ENCODE data around the gene YJEFN3. TPM values are rescaled to one million over a fixed set of nuclear protein-coding genes. Genes with fewer than 3 reads are reported as not detected.
A peak's percentile ranks its signal among the peaks of the same experiment; 100 is the strongest.

Gene YJEFN3, protein sequence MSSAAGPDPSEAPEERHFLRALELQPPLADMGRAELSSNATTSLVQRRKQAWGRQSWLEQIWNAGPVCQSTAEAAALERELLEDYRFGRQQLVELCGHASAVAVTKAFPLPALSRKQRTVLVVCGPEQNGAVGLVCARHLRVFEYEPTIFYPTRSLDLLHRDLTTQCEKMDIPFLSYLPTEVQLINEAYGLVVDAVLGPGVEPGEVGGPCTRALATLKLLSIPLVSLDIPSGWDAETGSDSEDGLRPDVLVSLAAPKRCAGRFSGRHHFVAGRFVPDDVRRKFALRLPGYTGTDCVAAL
- total RNA-seq = 10 to 100 TPM in 1 of 8 experiments, 1 to 10 TPM in 7; 1.1 to 10.6 (median 4.2) TPM

DNA sequence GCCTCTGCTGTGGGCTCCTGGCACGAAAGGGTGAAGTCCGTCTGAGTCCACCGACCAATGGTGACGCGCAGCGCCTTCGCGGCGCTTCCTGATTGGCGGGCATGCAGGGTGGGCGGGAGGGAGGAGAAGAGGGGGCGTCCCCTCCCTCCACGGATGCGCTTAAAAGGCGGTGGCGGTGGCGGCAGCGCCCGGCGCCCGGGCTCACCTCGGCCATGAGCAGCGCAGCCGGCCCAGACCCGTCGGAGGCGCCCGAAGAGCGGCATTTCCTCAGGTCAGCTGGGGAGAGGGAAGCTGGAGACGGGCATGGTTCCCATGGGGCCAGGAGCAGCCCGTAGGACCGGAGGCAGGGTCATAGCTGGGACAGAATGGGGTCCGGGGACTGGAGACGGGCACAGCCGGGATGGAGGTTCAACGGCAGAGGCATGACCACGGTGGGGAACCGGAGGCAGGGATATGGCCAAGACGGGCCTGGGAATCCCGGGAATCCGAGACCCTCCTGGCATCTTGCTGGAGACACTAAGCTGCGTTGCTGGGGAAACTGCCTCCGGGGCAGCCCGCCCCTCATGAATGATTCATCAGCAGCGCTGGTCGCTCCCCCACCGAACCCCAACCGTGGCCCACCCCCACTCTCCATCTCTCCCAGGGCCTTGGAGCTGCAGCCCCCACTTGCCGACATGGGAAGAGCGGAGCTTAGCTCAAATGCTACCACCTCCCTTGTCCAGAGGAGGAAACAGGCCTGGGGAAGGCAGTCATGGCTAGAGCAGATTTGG, at the start of gene YJEFN3:
Gene YJEFN3, plus strand, starts transcription at position 191 of the 770 bp plus-strand sequence. Its CDS starts 22 bp downstream, at position 213.
- ATAC-seq (replicated peaks in 6 of 8) = peak in 3 of 8 experiments; percentile 22 to 47 (median 35)
- in situ Hi-C loops (cut with MboI; ENCODE audit: low pct_unique_long_range_greater_than_20kb in 2 of 9, low sequenced_read_pairs in 9 of 9, unreplicated experiment in 9 of 9) = loop anchor here in 4 of 9 experiments (10.0 to 25.0 kb wide), 2 partner anchors 108 to 116 kb away; partner anchors contain the start of genes GMIP (in 4 of the 4) and LPAR2 (in 3 of the 4)

DNA sequence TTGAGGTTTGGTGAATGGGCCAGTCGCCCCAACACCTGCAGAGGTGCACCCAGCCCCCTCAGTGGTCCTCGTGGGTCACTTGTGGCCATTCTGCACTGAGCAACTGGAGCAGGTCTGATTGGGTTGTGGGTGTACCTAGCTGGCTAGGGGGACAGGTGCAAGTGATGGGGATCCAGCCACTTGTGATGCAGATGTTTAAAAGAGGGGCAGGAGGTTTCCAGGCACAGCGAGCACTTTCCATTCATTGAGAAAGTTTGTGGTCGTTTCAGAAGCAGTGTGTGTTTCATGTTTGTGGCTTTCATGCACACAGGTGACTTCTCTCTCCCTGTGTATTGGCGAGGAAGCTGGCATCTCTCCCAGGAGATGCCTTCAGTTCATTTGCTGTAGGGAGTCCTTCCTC, 48.0 kb upstream of the YJEFN3 start:
- Histone ChIP-seq H3K27ac (no peak overlapping the region), H3K4me1 (replicated peaks in 1 of 2) (peaks cover 27 to 33% of the 10 kb centered on the region in 2 donors), H3K4me3 (no peak overlapping the region)
- no peak for ATAC-seq (replicated peaks in 6 of 8)
- 50 to 100% (median 88%) methylated on average over 1 to 4 of the region's 5 CpGs; no CpG with 5 or more reads in 4 of the 10 experiments for WGBS, 10 experiments
- in situ Hi-C loops (cut with MboI; ENCODE audit: low pct_unique_long_range_greater_than_20kb in 2 of 9, low sequenced_read_pairs in 9 of 9, unreplicated experiment in 9 of 9) = loop anchor here in 5 of 9 experiments (25.0 kb wide), 4 partner anchors 93 to 343 kb away; partner anchors contain the start of genes MEF2B (in 1 of the 5) and TMEM161A (in 1 of the 5)

More for the DNA sequence above, at the start of gene YJEFN3:
- 100% methylated on average over 1 of the region's 50 CpGs; no CpG with 5 or more reads in 9 of the 10 experiments for WGBS, 10 experiments
- no peak within 1 kb of the TSS for H3K27ac ChIP-seq
- H3K4me1 ChIP-seq (replicated peaks in 1 of 2) = peaks cover 24 to 39% of the 10 kb centered on the region in 2 donors
- H3K4me3 ChIP-seq = peak within 1 kb of the TSS in 3 of 5 donors; percentile 15 to 40 (median 19)

DNA sequence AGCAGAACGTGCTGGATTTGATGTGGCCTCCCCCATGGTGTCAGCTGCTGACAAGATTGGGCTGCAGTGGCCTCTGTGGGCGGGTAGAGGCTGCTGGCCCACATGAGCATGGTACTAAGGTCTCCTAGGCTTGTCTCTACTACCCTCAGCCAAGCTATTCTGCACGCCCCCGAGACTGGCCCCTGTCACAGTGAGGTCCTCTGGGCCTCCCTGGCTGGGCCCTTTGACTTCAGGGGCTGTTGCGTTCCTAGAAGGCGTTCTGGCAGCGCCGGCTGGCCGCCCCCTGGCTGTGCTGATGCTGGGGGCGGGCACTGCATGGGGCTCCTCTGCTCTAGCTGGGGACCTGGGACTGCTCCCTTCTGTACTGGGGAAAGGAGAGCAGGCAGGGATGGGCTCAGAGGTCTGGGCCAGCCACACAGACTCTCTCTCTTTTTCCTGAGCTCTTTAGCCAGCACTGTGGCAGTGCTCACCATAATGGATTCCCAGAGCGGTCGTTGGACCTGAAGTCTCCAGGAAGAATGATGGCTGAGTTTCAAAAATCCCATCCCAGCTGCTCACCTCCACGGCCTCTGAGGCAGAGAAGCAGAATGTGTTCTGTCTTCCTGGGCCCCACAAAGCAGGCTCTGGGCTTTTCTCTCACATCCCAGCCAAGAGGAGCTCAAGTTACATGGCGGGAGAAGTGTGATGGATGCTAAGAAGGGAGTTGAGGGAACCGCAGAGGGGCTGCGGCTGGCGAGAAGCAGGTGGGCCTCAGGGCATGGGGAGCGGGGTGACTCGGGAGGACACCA, 45.7 kb upstream of the YJEFN3 start:
- in situ Hi-C loops (cut with MboI; ENCODE audit: low pct_unique_long_range_greater_than_20kb in 2 of 9, low sequenced_read_pairs in 9 of 9, unreplicated experiment in 9 of 9) = loop anchor here in 5 of 9 experiments (25.0 kb wide), 4 partner anchors 96 to 346 kb away; partner anchors contain the start of genes MEF2B (in 1 of the 5) and TMEM161A (in 1 of the 5)
- Histone ChIP-seq H3K27ac (peak overlapping the region; percentile 64 to 74), H3K4me3 (no peak overlapping the region), H3K4me1 (replicated peaks in 1 of 2) (peaks cover 37 to 40% of the 10 kb centered on the region in 2 donors)
- peak in 5 of 8 experiments; percentile 59 to 75 (median 67) for ATAC-seq (replicated peaks in 6 of 8)
- WGBS, 10 experiments = 50 to 100% (median 80%) methylated on average over 1 to 11 of the region's 19 CpGs; no CpG with 5 or more reads in 2 of the 10 experiments

DNA sequence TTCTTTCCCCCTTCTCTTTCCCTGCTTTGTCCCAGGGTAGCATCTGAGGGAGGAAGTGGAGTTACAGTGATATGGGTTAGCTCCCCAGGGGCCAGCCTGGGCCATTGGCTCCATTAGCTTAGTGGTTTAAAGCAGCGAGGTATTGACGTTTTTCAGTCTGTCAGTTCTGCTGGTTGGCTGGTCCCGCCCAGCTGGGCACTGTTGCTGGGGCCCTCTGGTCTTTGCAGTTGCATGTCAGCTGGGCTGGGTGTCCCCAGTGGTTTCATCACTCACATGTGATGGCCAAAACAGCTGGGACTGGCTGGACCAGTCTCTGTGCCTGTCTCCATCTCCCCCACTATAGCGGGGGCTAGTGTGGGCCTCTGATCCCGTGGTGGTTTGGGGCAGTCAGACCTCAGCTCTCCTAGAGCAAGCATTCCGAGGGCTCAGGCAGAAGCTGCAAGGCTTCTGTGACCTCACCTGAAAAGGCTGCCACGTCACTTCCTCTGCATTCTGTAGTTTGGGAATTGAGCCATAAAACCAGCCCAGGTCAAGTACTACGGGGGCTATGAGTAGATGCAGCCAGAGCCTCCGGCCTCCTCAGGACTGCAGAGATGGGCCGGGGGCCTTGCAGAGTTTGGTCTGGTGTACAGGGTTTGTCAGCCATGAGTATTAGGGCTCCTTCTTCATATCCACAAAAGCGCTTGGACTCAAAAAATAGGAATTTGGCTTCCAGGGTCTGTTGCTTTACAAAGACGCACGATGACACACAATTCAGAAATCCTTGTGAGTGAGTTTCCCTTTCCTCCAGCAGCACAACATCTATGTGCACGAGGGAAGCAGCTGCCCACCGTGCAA, 43.3 kb upstream of the YJEFN3 start:
- WGBS, 10 experiments = 43 to 100% (median 78%) methylated on average over 1 to 9 of the region's 15 CpGs; no CpG with 5 or more reads in 4 of the 10 experiments
- in situ Hi-C loops (cut with MboI; ENCODE audit: low pct_unique_long_range_greater_than_20kb in 2 of 9, low sequenced_read_pairs in 9 of 9, unreplicated experiment in 9 of 9) = loop anchor here in 5 of 9 experiments (25.0 kb wide), 4 partner anchors 98 to 348 kb away; partner anchors contain the start of genes MEF2B (in 1 of the 5) and TMEM161A (in 1 of the 5)
- Histone ChIP-seq H3K27ac (peak overlapping the region; percentile 89), H3K4me3 (no peak overlapping the region), H3K4me1 (replicated peaks in 1 of 2) (peaks cover 60 to 61% of the 10 kb centered on the region in 2 donors)
- peak in 7 of 8 experiments; percentile 13 to 54 (median 34) for ATAC-seq (replicated peaks in 6 of 8)

DNA sequence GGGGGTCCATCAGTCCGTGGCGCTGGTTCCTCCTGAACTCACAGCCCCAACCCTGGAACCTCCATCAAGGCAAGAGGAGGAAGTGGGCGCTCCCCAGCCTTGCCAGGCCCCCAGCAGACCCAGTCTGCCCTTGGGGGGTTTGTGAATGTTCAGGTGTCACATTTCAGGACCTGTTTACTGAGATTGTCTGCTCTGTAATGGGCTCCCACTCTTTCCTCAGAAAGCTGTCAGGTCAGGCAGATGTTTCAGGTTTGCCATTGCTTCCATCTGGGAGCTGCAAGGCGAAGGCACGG, 42.8 kb upstream of the YJEFN3 start:
- no peak overlapping the region for H3K4me3 ChIP-seq
- peaks cover 60 to 63% of the 10 kb centered on the region in 2 donors for H3K4me1 ChIP-seq (replicated peaks in 1 of 2)
- H3K27ac ChIP-seq = peak overlapping the region; percentile 89
- ATAC-seq (replicated peaks in 6 of 8) = no peak
- in situ Hi-C loops (cut with MboI; ENCODE audit: low pct_unique_long_range_greater_than_20kb in 2 of 9, low sequenced_read_pairs in 9 of 9, unreplicated experiment in 9 of 9) = loop anchor here in 5 of 9 experiments (25.0 kb wide), 4 partner anchors 99 to 349 kb away; partner anchors contain the start of genes MEF2B (in 1 of the 5) and TMEM161A (in 1 of the 5)
- WGBS, 10 experiments = 63 to 100% (median 92%) methylated on average over 2 to 3 of the region's 5 CpGs; no CpG with 5 or more reads in 7 of the 10 experiments

DNA sequence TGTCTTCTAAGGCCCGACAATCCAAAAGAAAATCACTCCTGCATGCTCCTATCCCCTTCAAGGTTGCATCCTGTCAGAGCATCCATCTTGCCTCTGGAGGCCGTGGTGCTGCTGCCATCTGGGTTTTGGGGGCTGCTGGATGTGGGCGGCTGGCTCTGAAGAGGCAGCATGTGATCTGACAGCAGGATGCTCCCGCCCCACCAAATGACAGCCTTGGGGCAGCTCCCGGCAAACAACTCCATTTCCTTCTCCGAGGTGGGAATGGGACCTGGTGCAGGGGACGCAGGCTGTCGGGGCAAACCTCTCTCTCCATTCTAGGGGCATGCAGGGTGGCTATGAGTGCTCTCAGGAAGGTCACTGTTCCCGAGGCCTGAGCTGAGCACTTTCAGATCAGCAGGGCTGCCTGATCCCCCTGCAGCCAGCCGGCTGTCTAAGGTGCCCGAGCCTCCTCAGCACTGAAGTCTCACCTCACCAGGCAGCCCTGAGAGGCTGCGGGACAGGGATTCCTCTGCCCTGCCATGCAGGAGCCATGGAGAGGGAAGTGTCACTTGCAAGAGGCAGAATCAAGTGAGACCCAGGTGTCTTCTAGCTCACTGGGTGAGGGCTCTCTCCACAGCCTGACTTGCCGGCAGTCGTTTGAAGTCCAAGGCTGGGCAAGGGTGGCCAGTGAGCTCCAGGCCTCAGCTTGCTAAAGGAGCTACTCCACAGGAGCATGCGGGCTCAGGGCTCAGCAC, 42.2 kb upstream of the YJEFN3 start:
- 63 to 90% (median 82%) methylated on average over 2 to 6 of the region's 15 CpGs; no CpG with 5 or more reads in 6 of the 10 experiments for WGBS, 10 experiments
- H3K4me1 ChIP-seq (replicated peaks in 1 of 2) = peaks cover 60 to 63% of the 10 kb centered on the region in 2 donors
- ATAC-seq (replicated peaks in 6 of 8) = no peak
- peak overlapping the region; percentile 89 for H3K27ac ChIP-seq
- no peak overlapping the region for H3K4me3 ChIP-seq
- in situ Hi-C loops (cut with MboI; ENCODE audit: low pct_unique_long_range_greater_than_20kb in 2 of 9, low sequenced_read_pairs in 9 of 9, unreplicated experiment in 9 of 9) = loop anchor here in 5 of 9 experiments (25.0 kb wide), 4 partner anchors 99 to 349 kb away; partner anchors contain the start of genes MEF2B (in 1 of the 5) and TMEM161A (in 1 of the 5)

DNA sequence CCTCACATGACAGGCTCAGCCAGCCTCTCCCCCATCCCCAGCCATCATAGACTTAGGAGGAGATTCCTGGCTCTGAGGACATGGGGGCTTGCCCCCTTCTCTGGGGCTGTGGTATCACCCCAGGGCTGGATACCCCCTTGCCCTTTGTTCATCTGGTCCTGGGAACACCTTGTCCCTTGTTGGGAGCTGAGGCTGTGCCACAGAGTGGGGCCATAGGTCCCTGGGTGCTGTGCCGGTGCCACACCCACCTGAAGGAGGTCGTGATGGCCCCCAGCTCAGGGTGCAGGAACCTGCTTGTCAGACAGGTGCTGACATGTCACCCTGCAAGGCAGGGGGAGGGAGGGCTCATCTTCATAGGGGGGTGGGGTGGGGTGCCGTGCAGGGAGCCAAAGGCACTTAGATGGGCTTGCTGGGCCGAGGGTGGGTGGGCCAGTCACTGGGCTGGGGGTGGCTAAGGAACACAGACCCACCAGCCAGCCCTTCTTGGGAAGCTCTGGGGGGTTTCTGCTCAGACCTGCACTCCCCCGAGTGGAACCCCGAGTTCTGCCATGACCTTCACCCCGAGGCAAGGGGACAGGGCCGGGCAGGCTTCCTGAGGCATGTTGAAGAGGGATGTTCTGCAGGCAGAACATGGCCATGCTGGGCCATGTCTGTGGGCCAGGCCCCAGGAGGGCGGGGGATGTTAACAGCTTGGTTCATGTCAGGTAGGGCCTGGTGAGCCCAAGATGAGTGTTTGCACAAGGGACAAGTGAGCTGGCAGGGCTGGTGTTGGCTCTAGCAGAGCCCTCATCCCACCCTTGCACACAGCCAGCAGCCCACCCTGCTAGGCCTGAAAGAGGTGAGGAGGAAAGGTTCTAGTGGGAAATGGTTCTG, 41.4 kb upstream of the YJEFN3 start:
- H3K4me1 ChIP-seq (replicated peaks in 1 of 2) = peaks cover 59 to 63% of the 10 kb centered on the region in 2 donors
- H3K27ac ChIP-seq = peak overlapping the region; percentile 89
- in situ Hi-C loops (cut with MboI; ENCODE audit: low pct_unique_long_range_greater_than_20kb in 2 of 9, low sequenced_read_pairs in 9 of 9, unreplicated experiment in 9 of 9) = loop anchor here in 5 of 9 experiments (25.0 kb wide), 4 partner anchors 100 to 350 kb away; partner anchors contain the start of genes MEF2B (in 1 of the 5) and TMEM161A (in 1 of the 5)
- no CpG with 5 or more reads among the region's 9 CpGs for WGBS, 10 experiments
- ATAC-seq (replicated peaks in 6 of 8) = no peak
- no peak overlapping the region for H3K4me3 ChIP-seq

DNA sequence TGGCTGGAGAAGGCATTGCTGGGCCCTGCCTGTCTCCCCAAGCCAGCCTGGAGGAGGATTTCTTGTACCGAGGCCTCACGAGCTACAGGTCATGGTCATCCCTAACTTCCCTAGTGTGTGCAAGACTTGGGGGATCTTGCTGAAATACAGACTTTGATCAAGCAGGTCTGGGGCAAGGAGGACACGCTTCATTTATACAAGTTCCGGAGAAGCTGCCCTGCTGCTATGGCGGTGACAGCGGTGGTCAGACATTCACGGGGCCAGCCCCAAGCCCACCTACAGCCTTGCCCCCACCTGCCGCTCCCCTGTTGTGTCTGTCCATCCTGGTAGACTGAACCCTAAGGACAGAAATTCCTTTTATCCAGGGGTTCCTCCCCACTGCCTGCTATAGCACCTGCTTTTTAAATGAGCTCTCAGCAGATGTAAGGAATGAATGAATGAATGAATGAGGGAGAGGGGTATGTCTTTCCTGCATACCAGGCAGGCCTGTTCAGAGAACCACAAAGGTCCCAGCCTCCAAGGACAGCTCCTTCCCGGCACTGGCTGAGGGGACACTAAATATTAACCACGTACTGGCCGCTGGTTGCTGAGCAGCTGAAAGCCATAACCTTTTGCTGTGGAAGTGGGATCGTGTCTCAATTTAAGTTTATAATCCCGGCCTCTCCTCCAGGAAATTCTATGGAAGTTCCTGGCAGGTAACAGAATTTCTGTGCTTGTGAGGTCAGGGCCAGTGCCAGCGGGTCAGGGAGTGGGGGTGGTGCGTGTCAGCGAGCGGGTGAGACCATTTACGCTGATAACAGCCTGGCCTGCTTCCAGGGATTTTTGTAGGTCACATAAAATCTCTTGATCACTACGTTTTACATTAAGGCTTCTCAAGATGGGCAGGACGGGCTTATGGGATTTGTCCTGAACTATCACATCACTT, 40.5 kb upstream of the YJEFN3 start:
- 20 to 74% (median 49%) methylated on average over 1 to 15 of the region's 20 CpGs; no CpG with 5 or more reads in 2 of the 10 experiments for WGBS, 10 experiments
- in situ Hi-C loops (cut with MboI; ENCODE audit: low pct_unique_long_range_greater_than_20kb in 2 of 9, low sequenced_read_pairs in 9 of 9, unreplicated experiment in 9 of 9) = loop anchor here in 5 of 9 experiments (25.0 kb wide), 4 partner anchors 101 to 351 kb away; partner anchors contain the start of genes MEF2B (in 1 of the 5) and TMEM161A (in 1 of the 5)
- no peak for ATAC-seq (replicated peaks in 6 of 8)
- Histone ChIP-seq H3K4me3 (no peak overlapping the region), H3K4me1 (replicated peaks in 1 of 2) (peaks cover 50 to 57% of the 10 kb centered on the region in 2 donors), H3K27ac (peak overlapping the region; percentile 89)
